Measurements from ENCODE around the gene ALS2CL. TPM values are rescaled to one million over a fixed set of nuclear protein-coding genes. Genes with fewer than 3 reads are reported as not detected.

ALS2CL gene
- total and polyA plus RNA-seq, 2 donors, result 4.3 to 22.4 TPM

GRCh38 chr3:46731795-46732194 lies 38.3 kb upstream of the ALS2CL start:
- no peak overlapping the region for H3K27ac ChIP-seq (ENCODE audit: low read depth in 1 of 2, low read length in 1 of 2)

GRCh38 chr3:46730819-46731218 lies 37.3 kb upstream of the ALS2CL start:
- Histone ChIP-seq H3K9me3 (ENCODE audit: control insufficient read depth in 2 of 2, insufficient read depth in 1 of 2, low read length in 1 of 2) (no peaks in the 10 kb centered on the region), H3K27me3 (ENCODE audit: control insufficient read depth in 2 of 2, insufficient read depth in 1 of 2, low read length in 1 of 2) (peaks cover 0 to 13% of the 10 kb centered on the region in 2 donors), H3K36me3 (ENCODE audit: control insufficient read depth in 2 of 2, insufficient read depth in 2 of 2, low read length in 1 of 2) (no peaks in the 10 kb centered on the region), H3K4me1 (ENCODE audit: control insufficient read depth in 2 of 2, insufficient read depth in 2 of 2, low read length in 2 of 2) (no peaks in the 10 kb centered on the region), H3K4me3 (ENCODE audit: low read length in 2 of 2) (no peak overlapping the region), H3K27ac (ENCODE audit: low read depth in 1 of 2, low read length in 1 of 2) (no peak overlapping the region)
- DNase-seq (ENCODE audit: low read depth in 6 of 9, low spot score in 9 of 9), result no peak
- 96% methylated on average over 2 of the region's 2 CpGs for WGBS

More at GRCh38 chr3:46731795-46732194, 38.3 kb upstream of the ALS2CL start:
- Histone ChIP-seq H3K9me3 (ENCODE audit: control insufficient read depth in 2 of 2, insufficient read depth in 1 of 2, low read length in 1 of 2) (no peaks in the 10 kb centered on the region), H3K36me3 (ENCODE audit: control insufficient read depth in 2 of 2, insufficient read depth in 2 of 2, low read length in 1 of 2) (no peaks in the 10 kb centered on the region), H3K4me1 (ENCODE audit: control insufficient read depth in 2 of 2, insufficient read depth in 2 of 2, low read length in 2 of 2) (peaks cover 5 to 8% of the 10 kb centered on the region in 2 donors), H3K4me3 (ENCODE audit: low read length in 2 of 2) (no peak overlapping the region), H3K27me3 (ENCODE audit: control insufficient read depth in 2 of 2, insufficient read depth in 1 of 2, low read length in 1 of 2) (peaks cover 0 to 13% of the 10 kb centered on the region in 2 donors)
- no peak for DNase-seq (ENCODE audit: low read depth in 6 of 9, low spot score in 9 of 9)
- WGBS, result 97% methylated on average over 3 of the region's 3 CpGs

- Histone ChIP-seq H3K27ac (ENCODE audit: low read depth in 1 of 2, low read length in 1 of 2) (no peak overlapping the region), H3K36me3 (ENCODE audit: control insufficient read depth in 2 of 2, insufficient read depth in 2 of 2, low read length in 1 of 2) (no peaks in the 10 kb centered on the region), H3K9me3 (ENCODE audit: control insufficient read depth in 2 of 2, insufficient read depth in 1 of 2, low read length in 1 of 2) (no peaks in the 10 kb centered on the region), H3K4me1 (ENCODE audit: control insufficient read depth in 2 of 2, insufficient read depth in 2 of 2, low read length in 2 of 2) (no peaks in the 10 kb centered on the region), H3K4me3 (ENCODE audit: low read length in 2 of 2) (no peak overlapping the region), H3K27me3 (ENCODE audit: control insufficient read depth in 2 of 2, insufficient read depth in 1 of 2, low read length in 1 of 2) (peaks cover 0 to 12% of the 10 kb centered on the region in 2 donors)
- WGBS, result 95% methylated on average over 4 of the region's 4 CpGs
- no peak for DNase-seq (ENCODE audit: low read depth in 6 of 9, low spot score in 9 of 9)
These were observed 35.6 kb upstream of the ALS2CL start for GRCh38 chr3:46729038-46729437.

DNA sequence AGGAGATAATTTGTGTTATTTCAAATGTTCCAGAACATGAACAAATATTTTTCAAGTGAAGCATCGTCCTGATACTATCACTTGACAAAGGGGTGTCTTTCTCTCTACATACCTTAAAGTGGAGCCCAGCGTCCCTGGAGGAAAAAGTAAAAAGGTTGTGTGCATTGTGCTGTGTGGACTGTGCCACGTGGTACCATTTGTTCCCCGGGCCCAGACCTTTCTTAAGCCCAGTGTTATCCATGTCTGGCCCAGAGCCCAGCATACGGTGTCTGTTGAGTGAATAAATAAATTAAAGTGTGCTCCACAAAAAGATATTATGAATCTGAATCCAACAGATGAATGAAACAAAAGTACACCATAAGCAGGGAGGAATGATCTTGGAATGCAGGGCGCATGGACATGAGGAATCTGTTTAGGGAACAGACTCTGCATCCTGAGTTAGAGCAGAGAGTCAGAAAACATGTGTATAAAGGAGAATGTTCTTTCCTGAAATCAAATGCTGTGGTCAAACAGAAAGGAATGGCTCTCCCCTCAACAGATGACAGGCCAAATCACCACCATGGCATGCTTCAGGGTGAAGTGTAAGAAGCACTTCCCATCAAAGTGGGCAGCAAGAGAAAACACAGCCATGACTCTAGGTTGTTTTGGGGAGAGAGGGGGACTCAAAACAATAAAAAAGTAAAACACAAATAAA lies 32.3 kb upstream of the ALS2CL start:
- 92% methylated on average over 6 of the region's 6 CpGs for WGBS
- DNase-seq (ENCODE audit: low read depth in 6 of 9, low spot score in 9 of 9), result no peak
- peaks cover 0 to 6% of the 10 kb centered on the region in 2 donors for H3K27me3 ChIP-seq (ENCODE audit: control insufficient read depth in 2 of 2, insufficient read depth in 1 of 2, low read length in 1 of 2)
- no peak overlapping the region for H3K4me3 ChIP-seq (ENCODE audit: low read length in 2 of 2)
- H3K9me3 ChIP-seq (ENCODE audit: control insufficient read depth in 2 of 2, insufficient read depth in 1 of 2, low read length in 1 of 2), result no peaks in the 10 kb centered on the region
- H3K4me1 ChIP-seq (ENCODE audit: control insufficient read depth in 2 of 2, insufficient read depth in 2 of 2, low read length in 2 of 2), result no peaks in the 10 kb centered on the region
- no peaks in the 10 kb centered on the region for H3K36me3 ChIP-seq (ENCODE audit: control insufficient read depth in 2 of 2, insufficient read depth in 2 of 2, low read length in 1 of 2)
- H3K27ac ChIP-seq (ENCODE audit: low read depth in 1 of 2, low read length in 1 of 2), result no peak overlapping the region

DNA sequence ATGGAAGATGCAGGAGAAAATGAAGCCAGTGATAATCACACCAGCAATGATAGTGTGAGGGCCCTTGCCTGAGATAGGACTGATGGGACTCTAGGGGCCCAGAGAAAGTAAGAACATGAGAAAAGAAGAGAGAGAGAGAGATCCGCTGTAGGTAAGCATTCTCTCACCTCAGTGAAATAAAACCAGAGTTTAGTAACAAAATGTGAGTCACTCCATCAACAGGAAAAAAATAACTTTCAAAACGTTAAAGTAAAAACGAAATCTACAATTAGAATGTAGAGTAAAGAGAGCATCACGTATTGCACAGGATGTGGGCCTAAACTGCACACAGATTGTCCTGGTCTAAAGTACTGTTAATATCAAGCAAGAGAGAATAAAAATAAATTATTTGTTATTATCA lies 30.9 kb upstream of the ALS2CL start:
- H3K27ac ChIP-seq (ENCODE audit: low read depth in 1 of 2, low read length in 1 of 2), result no peak overlapping the region
- no peaks in the 10 kb centered on the region for H3K4me1 ChIP-seq (ENCODE audit: control insufficient read depth in 2 of 2, insufficient read depth in 2 of 2, low read length in 2 of 2)
- WGBS, result 94% methylated on average over 4 of the region's 4 CpGs
- H3K4me3 ChIP-seq (ENCODE audit: low read length in 2 of 2), result no peak overlapping the region
- H3K27me3 ChIP-seq (ENCODE audit: control insufficient read depth in 2 of 2, insufficient read depth in 1 of 2, low read length in 1 of 2), result peaks cover 0 to 11% of the 10 kb centered on the region in 2 donors
- H3K9me3 ChIP-seq (ENCODE audit: control insufficient read depth in 2 of 2, insufficient read depth in 1 of 2, low read length in 1 of 2), result no peaks in the 10 kb centered on the region
- no peak for DNase-seq (ENCODE audit: low read depth in 6 of 9, low spot score in 9 of 9)
- no peaks in the 10 kb centered on the region for H3K36me3 ChIP-seq (ENCODE audit: control insufficient read depth in 2 of 2, insufficient read depth in 2 of 2, low read length in 1 of 2)

DNA sequence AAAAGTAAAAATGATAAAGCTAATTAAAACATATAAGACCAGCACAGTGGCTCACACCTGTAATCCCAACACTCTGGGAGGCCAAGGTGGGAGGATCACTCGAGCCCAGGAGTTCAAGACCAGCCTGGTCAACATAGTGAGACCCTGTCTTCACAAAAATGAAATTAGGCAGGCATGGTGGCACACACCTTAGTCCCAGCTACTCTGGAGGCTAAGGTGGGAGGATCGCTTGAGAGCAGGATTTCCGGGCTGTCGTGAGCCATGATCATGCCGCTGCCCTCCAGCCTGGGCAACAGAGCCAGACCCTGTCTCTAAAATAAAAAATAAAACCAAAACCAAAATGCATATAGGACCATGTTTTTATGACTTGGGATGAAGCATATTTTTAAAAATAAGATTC lies 29.0 kb upstream of the ALS2CL start:
- no peak overlapping the region for H3K27ac ChIP-seq (ENCODE audit: low read depth in 1 of 2, low read length in 1 of 2)
- no peaks in the 10 kb centered on the region for H3K9me3 ChIP-seq (ENCODE audit: control insufficient read depth in 2 of 2, insufficient read depth in 1 of 2, low read length in 1 of 2)
- H3K4me1 ChIP-seq (ENCODE audit: control insufficient read depth in 2 of 2, insufficient read depth in 2 of 2, low read length in 2 of 2), result peaks cover 0 to 3% of the 10 kb centered on the region in 2 donors
- DNase-seq (ENCODE audit: low read depth in 6 of 9, low spot score in 9 of 9), result no peak
- no peak overlapping the region for H3K4me3 ChIP-seq (ENCODE audit: low read length in 2 of 2)
- peaks cover 0 to 17% of the 10 kb centered on the region in 2 donors for H3K27me3 ChIP-seq (ENCODE audit: control insufficient read depth in 2 of 2, insufficient read depth in 1 of 2, low read length in 1 of 2)
- WGBS, result 95% methylated on average over 5 of the region's 5 CpGs
- no peaks in the 10 kb centered on the region for H3K36me3 ChIP-seq (ENCODE audit: control insufficient read depth in 2 of 2, insufficient read depth in 2 of 2, low read length in 1 of 2)

DNA sequence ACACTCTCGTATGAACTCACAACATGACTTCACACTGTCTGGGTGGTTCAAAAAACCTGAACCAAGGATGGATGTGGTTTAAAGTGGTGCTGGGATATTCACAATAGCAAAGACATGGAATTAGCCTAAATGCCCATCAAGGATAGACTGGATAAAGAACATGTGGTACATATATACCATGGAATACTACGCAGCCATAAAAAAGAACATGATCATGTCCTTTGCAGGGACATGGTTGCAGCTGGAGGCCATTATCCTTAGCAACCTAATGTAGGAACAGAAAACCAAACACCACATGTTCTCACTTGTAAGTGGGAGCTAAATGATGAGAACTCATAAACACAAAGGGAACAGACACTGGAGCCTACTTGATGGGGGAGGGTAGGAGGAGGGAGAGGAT lies 27.5 kb upstream of the ALS2CL start:
- no peak overlapping the region for H3K4me3 ChIP-seq (ENCODE audit: low read length in 2 of 2)
- H3K27me3 ChIP-seq (ENCODE audit: control insufficient read depth in 2 of 2, insufficient read depth in 1 of 2, low read length in 1 of 2), result peaks cover 0 to 24% of the 10 kb centered on the region in 2 donors
- H3K9me3 ChIP-seq (ENCODE audit: control insufficient read depth in 2 of 2, insufficient read depth in 1 of 2, low read length in 1 of 2), result no peaks in the 10 kb centered on the region
- DNase-seq (ENCODE audit: low read depth in 6 of 9, low spot score in 9 of 9), result no peak
- no peaks in the 10 kb centered on the region for H3K36me3 ChIP-seq (ENCODE audit: control insufficient read depth in 2 of 2, insufficient read depth in 2 of 2, low read length in 1 of 2)
- H3K4me1 ChIP-seq (ENCODE audit: control insufficient read depth in 2 of 2, insufficient read depth in 2 of 2, low read length in 2 of 2), result peaks cover 0 to 3% of the 10 kb centered on the region in 2 donors
- no peak overlapping the region for H3K27ac ChIP-seq (ENCODE audit: low read depth in 1 of 2, low read length in 1 of 2)
- WGBS, result 96% methylated on average over 2 of the region's 2 CpGs

DNA sequence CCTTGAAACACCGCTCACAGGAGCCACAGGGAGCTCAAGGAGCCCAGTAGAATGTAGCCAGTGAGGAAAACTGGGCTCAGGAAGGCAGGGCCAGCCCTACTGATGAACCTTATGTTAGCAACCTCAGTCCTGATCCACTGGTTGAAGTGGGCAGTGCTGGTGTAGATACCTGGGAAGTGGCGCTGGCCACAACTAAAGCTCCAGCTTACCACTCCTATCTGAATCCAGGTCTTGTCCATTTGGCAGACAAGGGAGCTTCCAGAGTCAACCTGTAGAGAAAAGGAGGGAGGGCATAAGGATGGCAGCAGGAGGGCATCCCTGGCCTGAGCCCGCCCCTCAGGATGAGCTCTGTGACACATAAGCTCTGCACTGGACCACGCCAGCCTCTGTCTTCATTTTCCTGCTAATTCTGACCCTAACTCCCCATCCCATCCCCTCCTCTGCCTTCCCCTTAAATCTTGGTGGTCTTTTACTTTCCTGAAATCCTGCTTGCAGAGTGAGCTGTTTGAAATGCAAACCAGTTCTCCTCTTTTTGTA lies 26.3 kb upstream of the ALS2CL start:
- H3K27me3 ChIP-seq (ENCODE audit: control insufficient read depth in 2 of 2, insufficient read depth in 1 of 2, low read length in 1 of 2), result peaks cover 0 to 27% of the 10 kb centered on the region in 2 donors
- H3K36me3 ChIP-seq (ENCODE audit: control insufficient read depth in 2 of 2, insufficient read depth in 2 of 2, low read length in 1 of 2), result no peaks in the 10 kb centered on the region
- H3K9me3 ChIP-seq (ENCODE audit: control insufficient read depth in 2 of 2, insufficient read depth in 1 of 2, low read length in 1 of 2), result no peaks in the 10 kb centered on the region
- H3K4me1 ChIP-seq (ENCODE audit: control insufficient read depth in 2 of 2, insufficient read depth in 2 of 2, low read length in 2 of 2), result peaks cover 0 to 3% of the 10 kb centered on the region in 2 donors
- H3K27ac ChIP-seq (ENCODE audit: low read depth in 1 of 2, low read length in 1 of 2), result no peak overlapping the region
- no peak for DNase-seq (ENCODE audit: low read depth in 6 of 9, low spot score in 9 of 9)
- WGBS, result 97% methylated on average over 4 of the region's 4 CpGs
- no peak overlapping the region for H3K4me3 ChIP-seq (ENCODE audit: low read length in 2 of 2)

DNA sequence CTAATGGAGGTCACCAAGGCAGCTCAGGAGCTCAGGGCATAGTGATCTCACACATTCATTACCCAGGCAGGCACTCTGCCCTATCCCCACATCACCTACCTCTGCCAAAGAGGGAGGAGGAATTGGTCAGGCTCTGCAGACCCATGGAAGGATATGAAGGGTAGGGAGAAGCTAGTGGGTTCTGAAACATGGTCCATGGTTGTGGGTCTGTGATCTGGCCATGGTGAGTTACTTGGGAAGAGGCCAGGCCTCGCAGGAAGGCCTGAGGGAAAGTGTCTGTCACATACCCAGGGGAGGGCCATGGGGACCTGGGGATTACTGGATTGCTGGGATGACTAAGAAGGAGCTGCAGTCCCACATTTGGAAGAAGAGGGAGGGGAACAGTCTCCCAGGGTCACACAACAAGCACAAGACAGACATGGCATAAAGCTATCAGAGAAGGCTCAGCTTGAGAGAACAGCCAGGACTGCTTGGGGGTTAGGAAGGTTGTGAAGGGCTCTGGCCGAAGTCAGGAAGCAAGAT lies 25.6 kb upstream of the ALS2CL start:
- 97% methylated on average over 2 of the region's 2 CpGs for WGBS
- H3K9me3 ChIP-seq (ENCODE audit: control insufficient read depth in 2 of 2, insufficient read depth in 1 of 2, low read length in 1 of 2), result no peaks in the 10 kb centered on the region
- DNase-seq (ENCODE audit: low read depth in 6 of 9, low spot score in 9 of 9), result no peak
- no peak overlapping the region for H3K27ac ChIP-seq (ENCODE audit: low read depth in 1 of 2, low read length in 1 of 2)
- H3K27me3 ChIP-seq (ENCODE audit: control insufficient read depth in 2 of 2, insufficient read depth in 1 of 2, low read length in 1 of 2), result peaks cover 0 to 27% of the 10 kb centered on the region in 2 donors
- no peak overlapping the region for H3K4me3 ChIP-seq (ENCODE audit: low read length in 2 of 2)
- peaks cover 0 to 3% of the 10 kb centered on the region in 2 donors for H3K4me1 ChIP-seq (ENCODE audit: control insufficient read depth in 2 of 2, insufficient read depth in 2 of 2, low read length in 2 of 2)
- H3K36me3 ChIP-seq (ENCODE audit: control insufficient read depth in 2 of 2, insufficient read depth in 2 of 2, low read length in 1 of 2), result no peaks in the 10 kb centered on the region
